Cerebellar nuclear complex (tissue), 1 donor: Measurements from ENCODE around the gene PTK6.

ENCODE experiments used
- DNase-seq, 2 experiments: peaks; one replicate each; lab custom pipeline; 2025; lab: John Stamatoyannopoulos, UW

The PTK6 gene

DNA sequence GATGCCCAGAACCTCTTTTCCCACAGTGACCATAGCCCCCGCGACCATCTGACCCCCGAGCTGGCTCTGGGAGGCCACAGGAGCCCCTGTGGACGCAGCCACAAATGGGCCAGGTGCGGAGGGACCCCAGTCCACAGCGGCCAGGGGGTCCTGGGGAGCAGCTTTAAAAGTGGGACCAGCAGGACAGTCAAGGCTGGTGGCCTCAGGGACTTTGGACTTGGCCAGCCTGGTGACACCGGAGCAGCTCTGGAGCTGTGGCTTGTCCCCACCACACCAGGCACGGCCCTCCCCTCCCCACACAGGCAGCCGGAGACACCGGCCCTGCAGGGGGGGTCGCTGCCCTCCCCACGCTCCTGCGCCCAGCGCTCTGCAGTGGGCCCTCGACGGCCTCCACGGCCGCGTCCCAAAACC lies 20.3 kb upstream of the PTK6 start:
- DNase-seq: no peak

DNA sequence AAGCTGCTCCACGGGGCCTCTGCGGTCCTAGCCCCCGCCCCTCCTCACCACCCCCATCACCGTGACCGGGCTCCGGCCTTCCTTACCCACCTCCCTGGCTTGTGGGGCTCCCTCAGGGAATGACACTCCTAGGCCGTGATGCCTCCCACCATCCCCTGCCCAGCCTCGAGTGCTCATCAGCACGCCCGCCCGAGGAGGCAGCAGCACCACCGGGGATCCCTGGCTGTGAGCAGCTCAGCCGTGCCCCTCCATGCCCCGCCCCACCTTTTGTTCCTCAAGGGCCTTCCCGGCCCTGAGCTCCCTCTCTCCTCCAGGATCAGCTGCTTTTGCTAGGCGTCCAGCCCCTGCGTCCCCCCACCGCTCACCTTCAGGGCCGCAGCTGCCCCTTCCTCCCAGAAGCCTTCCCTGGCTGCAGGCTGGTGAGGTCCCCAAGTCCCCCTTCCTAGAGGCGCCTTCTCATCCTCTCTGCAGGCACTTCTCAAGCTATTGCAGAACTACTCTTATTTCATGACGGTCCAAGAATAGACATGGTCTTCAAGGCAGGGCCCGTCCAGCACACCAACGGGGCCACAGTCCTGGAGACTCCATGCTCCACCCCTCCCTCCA lies 19.8 kb upstream of the PTK6 start:
- DNase-seq: no peak

DNA sequence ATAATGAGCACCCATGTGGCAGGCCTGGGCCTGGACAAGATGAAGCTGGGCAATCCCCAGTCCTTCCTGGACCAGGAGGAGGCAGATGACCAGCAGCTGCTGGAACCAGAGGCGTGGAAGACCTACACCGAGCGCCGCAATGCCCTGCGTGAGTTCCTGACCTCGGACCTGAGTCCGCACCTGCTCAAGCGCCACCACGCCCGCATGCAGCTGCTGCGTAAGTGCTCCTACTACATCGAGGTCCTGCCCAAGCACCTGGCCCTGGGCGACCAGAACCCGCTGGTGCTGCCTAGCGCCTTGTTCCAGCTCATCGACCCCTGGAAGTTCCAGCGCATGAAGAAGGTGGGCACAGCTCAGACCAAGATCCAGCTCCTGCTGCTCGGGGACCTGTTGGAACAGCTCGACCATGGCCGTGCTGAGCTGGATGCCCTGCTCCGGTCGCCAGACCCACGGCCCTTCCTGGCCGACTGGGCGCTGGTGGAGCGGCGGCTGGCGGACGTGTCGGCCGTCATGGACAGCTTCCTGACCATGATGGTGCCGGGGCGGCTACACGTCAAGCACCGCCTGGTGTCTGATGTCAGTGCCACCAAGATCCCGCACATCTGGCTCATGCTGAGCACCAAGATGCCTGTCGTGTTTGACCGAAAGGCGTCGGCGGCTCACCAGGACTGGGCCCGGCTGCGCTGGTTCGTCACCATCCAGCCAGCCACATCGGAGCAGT lies 18.6 kb upstream of the PTK6 start:
- no peak for DNase-seq

DNA sequence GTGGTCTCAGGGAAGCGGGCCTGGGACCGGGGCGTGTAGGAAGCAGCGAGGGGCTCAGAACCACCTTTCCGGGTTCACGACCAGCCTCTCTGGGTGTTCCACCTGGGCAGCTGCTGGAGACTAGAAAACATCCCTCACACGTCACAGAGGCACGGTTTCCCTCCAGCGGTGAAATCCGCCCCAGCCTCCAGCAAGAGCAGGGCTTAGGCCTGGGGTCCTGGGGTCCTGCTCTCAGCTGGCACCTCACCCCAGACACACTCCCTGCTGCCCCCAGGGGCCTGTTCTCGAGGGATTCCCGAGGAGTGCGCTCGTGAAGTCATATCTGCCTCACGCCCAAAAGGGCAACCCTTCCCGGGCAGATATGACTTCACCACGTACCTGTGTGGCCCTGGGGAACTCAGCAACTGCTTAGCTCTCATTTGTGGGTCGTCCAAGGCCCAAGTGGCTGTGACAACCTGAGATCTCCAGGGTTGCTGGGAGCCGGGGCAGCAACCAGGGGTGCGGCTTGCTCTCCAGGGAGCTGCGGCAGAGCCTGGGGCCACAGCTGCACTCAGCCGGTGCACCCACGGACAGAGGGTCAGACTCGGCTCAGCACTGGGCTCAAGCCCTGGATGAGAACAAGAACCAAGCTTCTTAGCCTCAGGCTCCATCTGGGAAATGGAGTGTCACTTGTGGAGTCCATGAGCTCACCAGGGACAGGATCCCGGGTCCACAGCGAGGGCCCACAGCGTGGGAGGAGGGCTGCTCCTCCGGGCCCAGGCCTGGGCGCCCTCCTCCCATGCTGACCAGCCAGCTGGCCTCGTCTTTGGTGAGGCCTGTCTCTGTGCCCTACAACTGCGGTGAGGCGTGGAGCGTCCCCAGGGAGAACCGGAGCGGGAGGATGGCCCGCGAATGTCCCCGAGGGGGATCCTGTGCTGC lies 17.4 kb upstream of the PTK6 start:
- no peak for DNase-seq

DNA sequence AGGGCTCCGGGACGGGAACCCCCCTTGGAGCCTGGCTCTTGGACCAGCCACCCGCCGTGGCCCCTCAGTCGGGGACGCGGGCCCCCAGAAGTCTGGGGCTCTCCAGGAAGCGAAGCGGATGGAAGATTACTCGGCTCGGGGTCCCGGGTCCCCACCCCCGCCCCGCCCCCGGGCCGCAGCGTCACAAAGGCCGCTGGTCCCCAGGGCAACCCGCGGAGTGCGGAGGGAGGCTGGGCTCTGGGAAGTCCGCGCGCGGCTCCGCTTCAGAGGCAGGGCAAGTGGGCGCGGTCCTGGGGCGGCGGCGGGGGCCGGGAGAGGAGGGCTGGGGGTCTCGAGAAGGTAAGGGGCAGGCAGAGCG lies 16.7 kb upstream of the PTK6 start, which contains the start of gene FNDC11:
Gene FNDC11 (plus strand): TSS at position 227 of the 358 bp plus-strand sequence. CDS start 1,505 bp downstream, outside the sequence.
- DNase-seq: no peak

- DNase-seq: no peak
These were observed 16.2 kb upstream of the PTK6 start for GRCh38 chr20:63553251-63553932.

DNA sequence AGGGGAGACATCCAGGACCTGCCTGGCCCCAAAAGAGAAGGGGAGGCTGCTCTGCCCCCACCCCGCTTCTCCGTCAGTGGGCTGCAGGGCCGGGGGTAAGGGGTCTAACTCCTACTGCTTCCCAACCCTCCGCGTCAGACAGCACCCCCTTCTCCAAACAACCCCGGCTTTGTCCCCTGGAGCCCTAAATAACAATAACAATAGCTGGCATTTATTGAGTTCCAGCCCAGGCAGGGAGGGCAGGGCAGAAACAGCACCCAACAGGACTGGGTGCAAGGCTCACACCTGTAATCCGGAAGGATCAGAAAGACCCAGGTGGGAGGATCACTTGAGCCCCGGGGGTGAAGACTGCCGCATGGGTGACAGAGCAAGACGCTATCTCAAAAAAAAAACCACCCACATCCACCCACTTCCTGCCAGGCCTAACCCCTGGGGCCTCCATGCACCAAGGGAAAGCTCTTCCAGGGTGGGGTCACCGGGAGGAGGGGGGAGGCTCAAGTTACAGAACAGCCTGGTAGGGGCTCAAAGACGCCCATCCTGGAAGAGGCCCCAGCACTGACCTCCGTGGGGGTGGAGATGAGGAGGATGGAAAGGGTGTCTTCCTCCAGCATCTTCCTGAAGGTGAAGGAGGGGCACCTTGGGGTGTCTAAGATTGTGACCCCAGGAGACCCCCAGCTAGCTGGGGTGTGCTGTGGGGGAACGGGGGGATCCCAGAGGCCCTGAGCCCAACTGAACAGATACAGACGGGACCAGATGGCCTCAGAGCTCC lies 15.5 kb upstream of the PTK6 start:
- DNase-seq: no peak

DNA sequence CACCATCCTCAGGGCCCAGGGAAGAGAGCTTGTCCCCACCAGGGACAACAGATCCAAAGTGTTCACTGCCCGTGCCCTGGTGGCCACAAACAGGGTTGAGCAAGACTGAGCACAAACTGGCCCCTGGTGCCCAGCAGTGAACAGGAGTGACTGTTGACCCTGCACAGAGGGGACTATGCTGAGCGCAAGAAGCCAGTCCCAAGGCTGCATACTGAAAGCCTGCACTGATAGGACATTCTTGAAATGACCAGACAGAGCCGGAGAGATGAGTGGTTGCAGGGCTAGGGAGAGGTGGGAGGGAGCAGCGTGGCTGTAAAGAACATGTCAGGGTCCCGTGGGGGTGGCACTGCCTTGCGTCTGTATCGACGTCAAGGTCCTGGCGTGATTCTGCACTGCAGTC lies 13.9 kb upstream of the PTK6 start:
- DNase-seq: no peak

DNA sequence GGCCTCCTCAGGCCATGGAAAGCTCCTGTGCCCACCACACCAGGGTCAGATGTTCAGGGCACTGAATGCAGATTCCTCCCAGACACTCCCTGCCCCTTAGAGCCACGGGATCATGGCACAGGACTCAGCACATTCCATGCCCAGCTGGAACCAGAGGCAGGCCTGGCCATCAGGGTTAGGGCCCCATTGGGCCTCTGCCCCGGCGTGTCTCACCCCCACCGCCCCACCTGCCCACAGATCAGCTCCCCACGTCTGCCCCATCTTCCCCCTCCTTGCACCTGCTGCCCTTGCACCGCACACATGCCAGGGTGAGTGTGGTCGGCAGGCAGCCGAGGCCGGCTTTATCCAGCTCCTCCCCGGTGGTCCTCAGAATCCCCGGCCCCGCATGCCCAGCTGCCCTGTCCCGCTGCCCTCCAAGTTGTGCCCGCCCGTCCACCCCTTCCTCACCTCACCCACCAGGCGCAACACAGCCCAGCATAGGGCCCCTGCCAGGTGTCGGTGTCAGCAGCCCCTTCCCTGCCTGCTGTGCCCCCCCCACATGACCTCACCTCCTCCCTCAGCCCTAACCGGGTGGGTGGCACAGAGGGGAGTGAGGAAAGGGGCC lies 12.6 kb upstream of the PTK6 start:
- DNase-seq: no peak

DNA sequence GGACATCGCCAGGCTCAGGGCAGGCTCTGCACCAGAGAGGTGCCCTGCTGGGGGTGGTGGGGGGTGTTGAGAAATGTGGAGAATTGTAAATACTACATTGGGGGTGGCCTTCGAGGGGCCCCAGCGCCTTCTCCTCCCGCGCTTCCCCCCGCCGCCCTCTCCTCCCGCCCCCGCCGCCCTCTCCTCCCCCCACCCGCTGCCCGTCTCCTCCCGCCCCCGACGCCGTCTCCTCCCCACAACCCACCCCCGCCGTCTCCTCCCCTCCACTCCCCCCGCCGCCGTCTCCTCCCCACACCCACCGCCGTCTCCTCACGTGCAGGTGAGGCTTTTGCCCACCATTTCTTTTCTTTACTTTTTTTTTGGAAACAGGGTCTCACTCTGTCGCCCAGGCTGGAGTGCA lies 11.8 kb upstream of the PTK6 start:
- DNase-seq: no peak

DNA sequence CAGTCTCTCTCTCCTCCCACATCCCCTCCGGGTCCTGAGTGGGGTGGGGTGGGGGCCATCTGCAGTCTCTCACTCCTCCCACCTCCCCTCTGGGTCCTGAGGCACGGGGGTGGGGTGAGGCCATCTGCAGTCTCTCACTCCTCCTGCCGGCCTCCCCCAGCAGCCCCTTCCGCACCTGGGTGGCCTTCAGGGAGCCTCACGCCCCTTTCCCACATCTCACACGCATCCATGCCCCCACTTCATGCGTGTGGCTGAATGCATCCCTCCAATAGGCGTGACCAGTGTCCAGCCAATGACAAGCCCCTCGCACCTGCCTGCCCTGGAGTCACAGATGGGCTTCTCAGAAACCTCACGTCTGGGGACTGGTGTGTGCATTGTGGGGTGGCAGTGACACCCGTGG lies 11.4 kb upstream of the PTK6 start:
- no peak for DNase-seq

DNA sequence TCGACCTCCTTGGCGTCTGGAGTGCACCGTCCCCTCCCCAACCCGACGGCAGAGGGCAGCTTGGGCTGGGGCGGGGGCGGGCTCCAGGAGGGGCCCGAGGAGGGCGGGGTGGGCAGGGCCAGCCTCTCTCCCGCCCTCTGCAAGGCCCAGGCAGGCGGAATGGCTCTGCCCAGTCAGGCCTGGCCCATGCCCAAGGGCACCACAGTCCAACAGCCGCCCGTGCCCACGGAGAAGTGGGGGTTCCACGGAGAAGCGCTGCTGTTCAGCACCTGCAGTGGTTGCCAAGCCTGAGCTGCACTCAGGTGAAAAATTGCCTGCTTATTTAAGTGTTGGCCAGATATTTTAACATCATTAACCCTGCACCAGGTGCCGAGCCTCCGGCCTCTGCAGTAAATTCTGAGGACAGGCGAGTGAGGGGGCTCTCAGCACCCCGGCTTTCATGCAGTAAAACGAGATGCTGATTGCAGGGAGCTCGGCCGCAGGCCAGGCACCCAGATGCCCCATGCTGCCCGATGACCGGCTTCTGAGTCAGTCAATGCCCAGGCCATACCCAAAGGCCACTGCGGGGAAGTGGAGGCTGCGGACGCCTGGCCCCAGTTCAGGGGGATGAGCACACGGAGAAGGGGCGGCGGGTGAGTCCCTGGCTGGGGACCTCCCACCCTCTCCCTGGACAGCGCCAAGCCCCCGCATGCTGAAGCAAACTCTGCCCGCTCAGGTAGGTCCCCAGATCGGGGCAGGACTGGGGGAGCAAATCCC lies 10.7 kb upstream of the PTK6 start, which contains the start of gene SRMS:
Gene SRMS (minus strand): TSS at position 25 of the 756 bp plus-strand sequence. CDS start 286 bp downstream, outside the sequence.
- DNase-seq: no peak

- no peak for DNase-seq
These were observed 10.0 kb upstream of the PTK6 start for GRCh38 chr20:63546956-63547724.

DNA sequence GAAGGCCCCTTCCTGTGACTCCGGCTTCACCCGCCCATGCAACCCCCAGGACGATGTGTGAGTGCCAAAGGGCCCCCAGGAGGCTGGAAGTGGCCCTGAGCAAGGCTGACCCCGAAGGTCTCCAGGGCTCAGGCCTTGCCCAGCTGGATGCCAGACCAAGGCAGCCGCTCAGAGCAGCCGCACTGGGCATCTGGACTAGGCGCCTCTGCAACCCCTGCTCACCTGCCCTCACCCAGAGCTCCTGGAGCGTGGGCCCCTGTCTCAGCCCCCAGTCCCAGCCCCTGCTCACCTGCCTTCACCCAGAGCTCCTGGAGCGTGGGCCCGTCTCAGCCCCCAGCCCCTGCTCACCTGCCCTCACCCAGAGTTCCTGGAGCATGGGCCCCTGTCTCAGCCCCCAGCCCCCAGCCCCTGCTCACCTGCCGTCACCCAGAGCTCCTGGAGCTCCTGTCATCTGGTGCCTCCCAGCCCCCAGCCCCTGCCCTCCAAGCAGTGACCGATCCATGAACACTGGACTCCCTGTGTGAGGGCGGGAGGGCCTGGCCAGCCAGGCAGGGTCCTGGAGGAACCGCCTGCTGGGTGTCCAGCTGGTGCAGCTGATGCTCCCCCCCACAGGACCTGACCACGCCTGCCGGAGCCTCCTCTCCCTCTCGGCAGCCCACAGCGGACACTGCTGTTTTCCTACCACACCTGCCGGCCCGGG lies 9.2 kb upstream of the PTK6 start:
- DNase-seq: no peak

DNA sequence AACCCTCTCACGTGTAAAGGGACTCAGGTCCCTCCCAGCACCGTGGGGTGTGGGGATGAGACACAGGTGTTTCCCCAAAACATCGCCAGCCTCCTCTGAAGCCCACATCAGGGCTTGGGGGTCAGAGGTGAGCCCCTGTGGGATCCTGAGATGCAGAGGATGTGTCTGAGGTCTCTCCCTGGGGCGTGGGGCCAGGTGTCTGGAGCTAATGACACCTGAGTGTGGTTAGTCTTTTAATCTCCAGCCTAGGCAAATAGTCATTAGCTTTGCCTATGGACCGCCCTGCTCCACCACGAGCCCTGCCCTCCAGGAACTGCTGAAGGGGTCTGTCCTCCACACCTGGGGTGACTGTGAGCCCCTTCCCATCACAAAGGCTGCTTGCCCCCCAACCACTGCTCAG lies 8.6 kb upstream of the PTK6 start:
- DNase-seq: no peak

DNA sequence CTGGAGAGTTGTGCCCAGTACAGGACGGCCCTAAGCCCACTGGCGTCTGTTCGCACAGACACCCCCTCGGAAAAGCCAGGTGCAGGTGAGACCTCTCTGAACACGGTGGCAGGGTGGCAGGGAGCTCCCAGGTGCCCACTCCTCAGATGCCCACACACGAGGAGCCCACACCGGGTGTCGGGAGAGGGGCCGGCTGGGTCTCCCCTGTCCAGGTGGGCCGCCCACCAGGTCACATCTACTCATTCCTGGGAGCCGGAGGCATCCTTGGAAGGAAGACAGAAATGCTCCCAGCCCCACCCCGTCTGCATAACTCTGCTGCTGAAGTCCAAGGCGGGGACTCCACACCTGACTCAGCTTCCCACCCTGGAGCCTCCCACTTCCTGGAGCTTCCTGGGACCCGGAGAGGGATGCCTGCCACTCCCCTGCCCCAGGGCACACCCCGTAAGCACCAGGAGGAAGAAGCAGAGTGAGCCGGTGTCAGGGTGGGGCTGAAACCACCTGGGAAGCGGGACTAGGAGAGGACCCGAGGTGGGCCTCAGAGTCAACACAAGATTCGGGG lies 7.9 kb upstream of the PTK6 start:
- DNase-seq: no peak

GRCh38 chr20:63544241-63544957 lies 7.2 kb upstream of the PTK6 start:
- DNase-seq: no peak

DNA sequence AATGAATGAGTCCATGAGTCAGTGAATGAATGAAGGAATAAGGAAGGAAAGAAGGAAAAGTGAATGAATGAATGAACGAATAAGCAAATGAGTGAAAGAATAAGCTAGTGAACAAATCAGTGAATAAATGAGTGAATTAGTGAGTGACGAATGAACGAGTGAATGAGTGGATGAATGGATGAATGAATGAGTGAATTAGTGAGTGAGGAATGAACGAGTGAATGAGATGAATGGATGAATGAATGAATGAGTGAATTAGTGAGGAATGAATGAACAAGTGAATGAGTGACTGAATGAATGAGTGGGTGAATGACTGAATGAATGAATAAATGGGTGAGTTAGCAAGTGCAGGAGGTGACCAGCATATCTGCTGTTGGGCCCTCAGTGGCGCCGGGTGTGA lies 6.6 kb upstream of the PTK6 start:
- no peak for DNase-seq
